Superior temporal gyrus (tissue), 1 donor: Measurements from ENCODE around the gene NFATC2.

Experiments used
- DNase-seq: peaks from one replicate; pipeline ENCODE4 v3.0.0-alpha.2; 2016; ENCODE audit errors: extremely low spot score

Gene NFATC2

DNA sequence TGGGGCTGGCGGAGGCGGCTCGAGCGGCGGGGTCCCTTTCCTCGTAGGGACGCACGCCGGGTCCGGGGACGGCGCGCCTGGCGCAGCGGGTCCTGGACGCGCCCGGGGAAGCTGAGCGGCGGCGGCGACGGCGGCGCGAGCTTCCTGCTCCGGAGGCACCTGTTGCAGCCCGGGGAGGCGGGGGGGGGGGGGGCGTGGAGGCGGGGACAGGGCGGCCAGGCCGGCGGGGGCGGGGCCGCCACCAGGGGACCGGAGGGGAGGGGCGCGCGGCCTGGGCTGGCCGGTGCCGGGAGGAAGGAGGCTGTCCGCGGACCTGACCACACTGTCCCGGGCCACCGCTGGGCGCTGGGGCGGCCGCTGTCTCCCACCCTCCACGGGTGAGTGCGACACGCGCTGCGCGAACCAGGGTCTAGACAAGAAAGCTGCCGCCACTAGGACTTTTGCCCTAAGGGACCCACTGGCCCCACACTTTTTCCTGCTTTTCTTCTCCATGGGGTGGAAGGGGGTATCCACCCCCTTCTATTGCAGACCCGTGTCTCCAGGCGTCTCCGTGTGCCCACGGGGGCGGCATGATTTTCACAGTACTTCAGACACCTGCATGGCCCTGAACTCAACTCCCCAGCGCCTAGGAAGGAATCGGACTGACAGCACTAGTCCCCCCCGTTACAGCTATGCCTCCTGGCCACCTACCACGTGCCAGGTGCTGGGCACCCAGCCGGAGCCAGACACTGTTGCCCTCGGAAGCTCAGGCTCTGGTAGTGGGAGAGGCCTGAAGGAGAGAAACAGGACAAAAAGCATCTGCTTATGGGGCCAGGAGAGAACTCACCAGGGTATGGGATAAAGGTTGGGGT is at the start of gene NFATC2:
TSS of gene NFATC2 (minus strand) at position 149 of the 851 bp plus-strand sequence. CDS start 220 bp downstream, outside the sequence.
- DNase-seq, result no peak

DNA sequence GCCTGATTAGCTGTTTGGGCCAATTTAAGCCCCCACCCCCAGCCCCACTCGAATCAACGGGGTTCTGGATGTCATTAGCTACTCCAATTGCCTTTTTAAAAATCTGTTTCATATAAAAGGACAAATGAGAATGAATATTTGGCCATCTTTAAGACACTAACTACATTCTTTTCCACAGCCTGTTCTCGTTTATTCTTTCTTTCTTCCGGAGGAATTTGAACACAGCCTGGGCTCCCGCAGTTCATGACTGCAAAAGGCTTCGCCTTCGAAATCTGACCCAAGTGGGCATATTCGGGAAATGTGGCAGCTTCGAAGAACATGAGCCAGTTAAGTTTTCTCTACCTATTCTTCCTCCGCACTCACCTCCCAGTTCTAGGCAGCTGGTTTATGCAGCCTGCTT is 49.4 kb upstream of the NFATC2 start:
- DNase-seq, result no peak

DNA sequence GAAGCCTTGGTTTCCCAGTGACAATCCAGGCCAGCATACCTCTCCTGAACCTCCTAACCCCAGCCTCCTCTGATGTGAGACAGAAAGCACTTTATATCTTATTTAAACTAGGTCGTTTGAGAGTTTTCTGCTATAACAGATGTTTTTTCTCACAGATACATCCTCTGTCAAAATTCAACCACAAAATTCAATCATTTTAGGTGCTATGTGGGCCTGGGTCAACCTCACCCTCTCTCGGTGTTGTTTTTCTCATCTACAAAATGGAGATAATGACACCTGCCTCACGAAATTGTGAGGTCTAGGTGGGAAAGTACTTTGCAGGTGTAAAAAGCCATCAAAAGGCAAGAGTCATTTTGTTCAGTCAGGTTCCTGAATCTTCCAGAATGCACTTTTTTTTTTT is 46.2 kb upstream of the NFATC2 start:
- no peak for DNase-seq

DNA sequence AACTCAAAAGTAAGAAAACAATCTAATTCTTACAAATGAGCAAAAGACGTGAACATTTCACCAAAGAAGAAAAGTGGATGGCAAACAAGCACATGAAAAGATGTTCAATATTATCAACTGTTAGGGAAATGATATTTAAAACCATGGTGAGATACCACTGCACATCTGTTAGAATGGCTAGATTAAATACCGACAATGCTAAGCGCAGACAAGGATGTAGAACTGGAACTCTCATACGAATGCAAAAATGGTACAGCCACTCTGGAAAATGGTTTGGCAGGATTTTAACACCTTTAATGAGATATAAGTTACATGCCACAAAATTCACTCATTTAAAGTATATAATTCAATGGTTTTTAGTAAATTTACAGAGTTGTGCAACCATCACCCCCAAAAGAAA is 44.6 kb upstream of the NFATC2 start:
- DNase-seq, result no peak

DNA sequence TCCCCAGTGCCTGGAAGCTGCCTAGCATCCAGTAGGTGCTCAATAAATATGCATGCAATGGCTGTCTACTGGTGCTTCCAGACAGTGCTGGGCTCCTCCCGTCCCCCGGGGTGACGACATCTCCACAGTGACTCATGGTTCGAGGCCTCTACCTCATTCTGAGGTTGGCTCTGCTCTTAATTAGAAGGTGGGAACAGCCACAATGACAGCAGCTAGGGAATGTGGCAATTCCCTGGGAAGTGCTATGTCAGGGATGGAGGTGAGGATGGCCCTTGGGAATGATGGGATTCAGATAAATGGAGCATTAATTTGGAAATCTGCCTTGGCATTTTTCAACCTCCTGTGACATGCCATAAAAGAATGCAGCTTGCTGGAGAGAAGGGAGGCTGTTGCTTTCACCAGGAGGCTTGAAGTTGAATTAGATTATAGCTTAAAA is 43.5 kb upstream of the NFATC2 start:
- no peak for DNase-seq

DNA sequence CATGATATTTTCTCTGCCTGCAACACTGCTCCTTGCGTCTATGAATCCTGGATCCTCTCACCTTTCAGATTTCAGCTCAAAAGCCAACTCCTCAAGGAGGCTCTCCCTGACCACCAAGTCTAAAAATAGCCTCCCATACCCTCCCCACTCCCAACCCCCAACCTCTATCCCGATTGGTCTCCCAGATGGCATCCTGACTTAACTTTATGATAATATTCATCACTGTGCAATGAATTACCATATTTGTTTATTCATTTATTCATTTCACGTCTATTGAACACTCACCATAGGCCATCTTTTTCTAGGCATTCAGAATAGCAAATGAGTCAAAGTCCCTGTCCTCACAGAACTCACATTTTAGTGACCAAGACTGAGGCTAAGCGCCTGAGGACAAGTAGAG is 42.6 kb upstream of the NFATC2 start:
- no peak for DNase-seq

DNA sequence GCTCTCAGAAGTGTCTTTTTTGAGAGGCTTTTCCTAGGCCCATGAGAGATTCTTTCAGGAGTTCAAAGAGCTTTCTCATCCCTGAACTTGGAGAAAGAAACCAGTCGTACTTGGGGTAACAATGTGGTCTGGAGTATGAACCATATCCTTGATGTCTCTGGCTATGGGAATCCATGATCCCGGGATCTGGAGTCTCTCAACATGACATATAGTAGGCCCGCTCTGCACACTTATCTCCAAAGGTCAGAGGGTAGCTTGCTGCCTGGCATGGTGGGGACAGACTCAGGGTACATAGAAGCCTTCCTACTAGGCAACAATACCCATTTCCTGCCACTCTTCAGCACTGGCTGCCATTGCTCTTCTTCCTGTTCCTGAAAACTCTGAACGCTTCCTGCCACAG is 42.2 kb upstream of the NFATC2 start:
- DNase-seq, result no peak

DNA sequence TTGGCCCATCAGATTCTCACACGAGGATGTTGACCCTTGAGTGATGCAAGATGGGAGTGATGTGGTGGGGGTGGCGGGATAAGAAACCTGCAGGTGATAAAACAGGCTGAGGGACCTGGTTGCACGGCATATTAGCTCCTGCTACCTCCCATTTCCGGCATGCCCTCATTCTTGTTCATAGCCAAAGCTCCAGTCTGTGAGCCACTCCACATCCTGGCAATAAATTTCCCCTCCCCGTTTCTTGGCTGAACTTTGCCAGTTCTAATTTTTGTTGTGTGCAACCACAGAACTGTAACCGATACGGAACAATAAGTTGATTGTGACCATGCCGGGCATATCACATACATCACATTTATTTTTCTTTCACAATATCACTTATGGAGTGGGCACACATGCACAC is 41.6 kb upstream of the NFATC2 start:
- DNase-seq, result no peak

DNA sequence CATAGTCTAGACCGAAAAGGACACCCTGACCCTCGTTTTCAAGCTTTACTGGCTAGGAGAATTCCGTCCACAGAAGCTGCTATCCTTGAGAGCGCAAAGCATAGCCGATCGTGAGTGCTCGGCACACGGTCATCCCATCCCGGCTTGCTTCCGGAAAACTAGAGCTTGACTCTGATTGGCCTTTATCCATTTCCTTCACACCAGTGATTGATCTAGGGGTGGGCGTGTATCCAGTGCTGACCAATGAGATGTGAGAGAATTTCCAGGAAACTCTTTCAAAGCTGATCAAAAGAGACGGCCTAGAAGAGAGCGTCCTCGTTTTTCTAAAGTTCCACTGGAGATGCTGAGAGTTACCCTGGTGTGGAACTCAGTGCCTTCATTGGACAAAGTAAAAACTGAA is 41.0 kb upstream of the NFATC2 start:
- DNase-seq, result no peak

DNA sequence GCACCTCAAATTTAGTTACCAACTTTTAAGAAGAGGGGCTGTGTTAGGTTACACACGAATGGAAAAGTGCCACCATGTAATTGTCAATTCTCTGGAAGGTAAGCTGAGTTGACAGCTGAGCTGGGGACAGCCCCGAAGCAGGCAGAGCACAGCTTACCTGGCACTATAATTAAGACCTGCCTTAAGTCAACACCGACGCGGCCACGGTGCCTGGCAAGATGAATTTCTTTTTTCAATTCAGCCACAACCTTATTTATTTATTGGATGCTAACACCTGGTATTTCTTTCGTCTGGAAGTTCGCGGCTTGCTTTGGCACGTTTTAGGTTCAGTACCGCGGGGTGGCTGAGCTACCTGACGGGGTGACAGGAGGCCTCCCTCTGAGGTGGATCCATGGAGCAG is 40.6 kb upstream of the NFATC2 start:
- DNase-seq, result no peak

DNA sequence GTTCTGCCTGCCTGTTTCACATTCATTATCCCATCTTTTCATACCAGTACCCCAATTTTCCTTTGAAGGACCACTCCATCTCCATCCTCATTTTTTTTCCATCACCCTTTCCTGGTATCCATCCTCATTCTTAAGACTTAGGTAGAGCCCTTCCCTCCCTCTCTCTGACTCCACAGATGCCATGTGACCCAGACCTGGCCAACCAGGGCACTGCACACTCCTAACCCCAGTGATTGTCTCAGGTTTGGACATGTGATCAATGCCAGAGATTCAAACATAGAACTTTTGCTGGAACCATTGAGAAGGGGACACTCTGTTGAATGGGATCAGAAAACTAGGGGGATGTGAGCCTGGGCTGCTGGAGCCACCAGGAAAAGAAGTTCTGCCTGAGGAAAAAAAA is 39.1 kb upstream of the NFATC2 start:
- DNase-seq, result no peak

DNA sequence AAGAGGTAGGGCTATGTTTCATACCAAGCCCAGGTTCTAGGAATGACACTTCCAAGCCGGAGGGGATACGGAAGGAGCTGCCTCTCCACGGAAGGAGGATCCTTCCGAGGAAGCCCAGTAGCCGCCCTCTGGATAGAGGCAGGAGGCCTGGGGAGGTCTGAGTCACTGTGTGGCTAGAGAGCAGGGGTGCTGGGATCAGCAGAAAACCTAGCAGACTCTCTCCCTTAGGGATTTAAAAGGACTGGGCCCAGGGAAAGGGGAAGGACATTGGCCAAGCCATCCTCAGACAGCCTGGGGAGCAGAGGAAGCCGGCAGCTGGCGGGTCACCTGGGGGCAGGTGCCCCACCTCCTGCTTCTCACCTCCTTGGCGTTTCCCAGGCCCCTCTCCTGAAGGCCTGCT is 36.6 kb upstream of the NFATC2 start:
- no peak for DNase-seq

DNA sequence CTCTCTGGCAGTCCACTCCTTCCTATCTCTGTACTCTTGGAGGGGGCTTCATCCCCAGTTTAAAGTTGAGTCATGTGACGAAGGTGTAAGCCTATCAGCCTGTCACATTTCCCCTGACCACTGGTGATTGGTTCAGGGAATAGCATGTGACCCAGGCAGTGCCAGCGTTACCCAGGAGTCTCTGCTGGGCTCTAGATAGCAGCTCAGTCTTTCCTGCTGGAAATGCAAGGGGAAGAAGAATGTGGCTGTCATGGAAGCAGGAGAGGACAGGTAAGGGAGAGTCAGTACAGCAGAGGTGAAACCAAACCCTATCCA is 35.6 kb upstream of the NFATC2 start:
- no peak for DNase-seq

DNA sequence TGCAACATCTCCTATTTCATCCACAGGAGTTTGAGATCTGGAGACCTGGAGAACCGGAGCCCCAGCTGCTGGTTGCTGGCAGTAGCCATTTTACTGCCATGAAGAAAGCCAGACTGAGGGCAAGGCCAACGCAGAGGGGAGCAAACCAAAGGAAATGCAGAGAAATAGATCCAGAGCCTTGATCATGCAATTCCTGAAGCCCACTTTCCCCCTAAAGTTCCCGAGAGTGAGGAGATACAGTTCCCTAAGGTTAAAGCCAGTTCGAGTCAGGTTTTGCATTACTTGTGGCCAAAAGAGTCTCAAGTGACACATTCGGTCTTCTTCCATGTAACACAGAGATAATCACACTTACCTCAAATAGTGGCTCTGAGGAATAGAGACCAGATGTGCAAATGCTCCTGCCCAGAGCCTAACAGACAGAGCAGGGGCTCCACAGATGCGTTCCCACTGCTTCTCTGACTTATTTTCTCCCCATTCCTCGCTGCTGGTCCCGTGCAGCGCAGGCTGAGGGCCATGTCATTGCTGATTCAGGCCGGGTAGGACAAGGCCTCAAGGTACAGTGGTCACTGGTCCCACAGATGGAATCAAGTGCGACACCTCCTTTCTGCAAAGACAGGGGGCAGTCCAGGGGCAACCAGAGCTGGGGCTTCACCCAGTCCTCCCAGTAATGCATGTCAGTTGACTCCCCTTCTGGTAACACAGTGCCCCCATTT is 35.1 kb upstream of the NFATC2 start:
- no peak for DNase-seq

DNA sequence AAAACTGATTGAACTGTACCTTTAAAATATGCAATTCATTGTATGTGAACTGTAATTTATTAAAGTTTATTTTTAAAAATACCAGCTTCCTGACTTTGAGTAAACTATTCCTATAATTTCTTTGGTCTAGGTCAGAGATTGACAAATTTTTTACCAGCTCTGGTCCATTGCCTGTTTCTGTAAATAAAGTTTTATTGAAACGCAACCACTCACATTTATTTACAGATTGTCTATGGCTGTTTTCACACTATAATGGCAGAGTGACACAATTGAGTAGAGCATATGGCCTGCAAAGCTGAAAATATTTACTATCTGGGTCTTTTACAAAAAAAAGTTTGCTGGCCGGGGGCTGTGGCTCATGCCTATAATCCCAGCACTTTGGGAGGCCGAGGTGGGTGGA is 33.0 kb upstream of the NFATC2 start:
- DNase-seq, result no peak

DNA sequence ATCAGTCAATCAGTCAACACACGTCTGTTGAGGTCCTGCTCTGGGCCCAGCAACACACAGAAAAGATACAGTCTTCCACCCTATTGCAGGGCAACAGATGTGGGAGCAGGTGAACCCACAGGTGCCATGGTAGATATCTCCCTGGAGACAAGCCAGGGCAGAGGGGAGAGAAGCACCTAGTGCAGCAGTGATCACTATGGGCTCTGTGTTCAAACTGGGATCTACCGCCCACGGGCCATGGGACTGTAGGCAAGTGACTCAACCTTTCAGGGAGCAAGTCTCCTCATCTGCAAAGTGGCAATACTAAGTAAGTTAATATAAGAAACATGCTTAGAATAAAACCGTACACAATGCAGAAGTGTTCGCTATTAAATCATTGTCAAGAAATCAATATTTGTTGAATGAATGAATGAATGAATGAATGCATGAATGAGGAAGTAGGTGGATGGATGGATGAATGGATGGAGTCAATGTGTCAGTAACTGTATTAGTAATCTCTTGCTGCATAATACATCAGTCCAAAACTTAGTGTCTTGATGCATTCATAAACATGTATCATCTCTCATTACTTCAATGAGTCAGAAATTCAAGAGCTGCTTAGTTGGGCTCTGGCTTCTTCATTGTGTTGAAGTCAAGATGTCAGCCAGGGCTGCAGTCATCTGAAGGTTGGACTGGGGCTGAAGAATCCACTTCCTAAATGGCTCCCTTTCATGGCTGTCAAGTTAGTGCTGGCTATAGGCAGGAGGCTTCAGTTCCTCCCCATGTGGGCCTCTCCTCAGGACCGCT is 31.9 kb upstream of the NFATC2 start:
- DNase-seq, result no peak

DNA sequence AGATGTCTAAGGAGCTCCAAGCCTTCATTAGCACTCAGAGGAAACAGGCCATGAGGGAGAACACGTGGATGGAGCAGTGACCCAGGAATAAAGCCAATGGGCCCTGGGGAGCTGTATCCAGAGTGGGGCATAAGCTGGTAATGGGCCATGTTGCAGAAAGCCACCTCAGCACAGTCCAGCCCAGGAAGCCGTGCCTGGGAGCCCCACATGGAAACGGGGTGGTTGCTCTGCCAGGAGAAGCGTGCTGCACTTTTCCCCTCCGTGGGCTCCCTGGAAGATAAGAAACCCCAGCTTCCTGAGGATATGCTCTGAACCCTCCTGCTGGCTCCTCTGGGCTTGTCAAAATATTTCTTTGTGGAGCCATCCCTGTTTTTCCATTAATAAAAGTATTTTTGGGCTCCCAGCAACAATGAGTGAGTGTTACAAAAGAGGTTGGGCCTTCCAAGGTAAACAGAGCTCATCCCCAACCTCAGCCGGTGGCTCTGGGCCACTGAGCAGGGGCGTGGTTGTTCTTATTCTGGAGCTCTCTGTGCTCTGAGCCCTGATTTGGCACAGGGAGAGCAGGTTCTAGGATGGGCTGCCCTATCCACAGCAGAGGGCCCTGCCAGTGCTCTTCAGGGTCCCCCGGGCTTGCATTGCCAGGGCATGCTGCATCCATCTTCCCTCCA is 31.2 kb upstream of the NFATC2 start:
- no peak for DNase-seq

DNA sequence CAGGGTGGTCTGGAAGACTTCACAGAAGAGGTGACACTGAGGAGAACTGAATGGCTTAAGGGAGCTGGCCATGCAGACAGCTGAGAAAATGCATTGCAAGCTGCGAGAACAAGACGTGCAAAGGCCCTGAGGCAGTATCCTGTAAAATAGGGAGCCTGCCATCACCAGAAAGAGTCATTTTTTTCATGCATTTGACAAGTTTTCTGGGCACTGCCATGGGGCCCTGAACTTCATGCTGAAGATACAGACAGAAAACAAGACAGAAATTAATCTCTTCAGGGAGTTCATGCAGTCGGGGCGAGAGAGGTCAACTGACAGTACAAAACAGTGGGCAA is 28.9 kb upstream of the NFATC2 start:
- no peak for DNase-seq

DNA sequence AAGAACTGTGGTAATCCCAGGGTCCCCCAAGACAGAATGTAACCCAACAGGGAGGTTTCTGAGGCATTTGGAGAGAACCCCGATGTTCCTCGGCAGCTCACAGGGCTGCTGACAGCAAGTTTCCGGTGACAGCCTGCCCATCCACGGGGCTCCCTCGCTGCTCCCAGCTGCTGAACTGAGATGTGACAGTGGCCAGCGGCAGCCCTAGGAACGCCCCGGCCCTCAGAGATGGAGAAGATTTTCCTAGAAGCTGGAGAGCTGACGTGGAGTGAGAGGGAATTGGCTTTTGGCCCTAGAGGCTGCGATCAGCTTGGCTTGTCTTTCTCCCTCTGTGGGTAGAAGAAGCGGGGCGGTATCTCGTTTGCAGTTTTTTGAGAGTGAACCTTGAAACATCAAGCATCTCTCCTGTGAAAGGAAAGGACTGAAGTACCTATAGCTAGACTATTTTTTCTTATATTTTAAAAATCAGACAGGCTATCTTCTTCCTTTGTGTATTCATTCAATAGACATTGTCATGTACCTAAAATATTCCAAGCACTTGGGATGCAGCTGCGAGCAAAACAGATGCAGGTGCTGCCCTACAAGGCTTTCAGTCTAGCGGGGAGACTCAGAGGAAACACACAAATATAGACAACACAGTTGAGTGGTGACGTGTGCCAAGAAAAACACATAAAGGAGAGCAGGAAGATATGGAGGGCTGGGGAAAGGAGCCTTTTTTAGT is 28.4 kb upstream of the NFATC2 start:
- no peak for DNase-seq

DNA sequence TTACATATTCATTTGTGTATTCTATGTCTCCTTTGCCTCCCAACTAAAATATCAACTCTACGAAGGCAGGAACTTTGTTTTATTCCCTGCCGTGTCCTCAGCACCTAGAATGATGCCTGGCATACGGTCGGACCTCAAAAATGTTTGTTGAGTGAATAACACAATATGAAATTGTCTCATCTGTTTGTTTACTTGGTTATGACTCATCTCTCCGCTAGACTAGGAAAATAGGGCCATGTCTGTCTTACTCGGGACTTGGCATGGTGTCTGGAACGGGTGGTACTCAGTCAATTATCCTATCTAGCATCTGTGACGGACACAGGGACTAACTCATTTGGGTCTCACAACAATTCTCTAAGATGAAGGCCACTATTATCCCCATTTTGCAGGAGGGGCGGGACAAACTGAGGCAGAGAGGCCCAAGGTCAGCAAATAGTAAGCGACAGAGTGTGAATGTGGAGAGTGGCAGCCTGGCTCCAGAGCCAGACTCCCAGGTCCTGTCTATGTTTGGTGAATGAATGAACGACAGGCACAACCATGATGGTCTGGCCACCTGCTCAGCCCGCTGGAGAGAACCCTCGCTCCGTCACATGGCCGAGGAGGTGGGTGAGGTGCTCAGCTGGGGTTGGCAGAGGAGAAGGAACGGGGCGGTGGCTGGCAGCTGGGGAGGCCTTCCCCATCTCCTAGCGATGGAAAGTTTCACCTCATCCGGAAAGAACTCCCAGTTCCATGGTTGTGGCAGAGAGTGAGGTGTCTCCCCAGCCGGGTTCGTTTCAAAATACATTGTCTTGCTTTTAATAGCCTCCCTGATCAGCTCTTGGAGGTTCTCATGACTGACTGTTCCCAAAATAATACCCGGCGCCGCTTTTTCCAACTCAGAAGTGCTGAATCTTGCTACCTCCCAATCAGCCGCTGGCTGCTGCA is 27.6 kb upstream of the NFATC2 start:
- peak; percentile 36 for DNase-seq
